SK-N-SH (cell line): ENCODE measurements around the gene SPRR3. TPM values are rescaled to one million over a fixed set of nuclear protein-coding genes. Genes with fewer than 3 reads are reported as not detected.

Experiments used
- CTCF ChIA-PET: fragments of 300-600, 350-600 bp; formaldehyde crosslinking; extraction: SDS; loops from one replicate; lab custom pipeline; 2021; lab: Yijun Ruan, JAX
- POLR2A ChIA-PET: fragments of 350-600 bp; sonication (Branson Sonifier 250); formaldehyde crosslinking; extraction: SDS; loops from one replicate; lab custom pipeline; 2020; ENCODE audit warnings: antibody characterized with exemption, inconsistent platforms; lab: Yijun Ruan, JAX
- DNase-seq: peaks from one replicate; pipeline ENCODE4 v3.0.0; 2012
- H2AFZ ChIP-seq: fragments of 200-600 bp; sonication (generic); 2 replicates; pipeline ENCODE4 v1.8.1; 2016; ENCODE audit warnings: antibody characterized with exemption, mild to moderate bottlenecking, low read depth
- H3F3A ChIP-seq: fragments of 200-600 bp; sonication (generic); replicated peaks from 2 replicates; pipeline ENCODE3; 2016; ENCODE audit warnings: antibody characterized with exemption, mild to moderate bottlenecking; ENCODE audit not compliant: insufficient read depth
- H3K27ac ChIP-seq, 2 experiments: fragments of 200-500 bp in 1 of 2; fragments of 200-600 bp in 1 of 2; sonication (Bioruptor generic) in 1 of 2; sonication (generic), shearing (Covaris generic) in 1 of 2; 2 replicates each; pipeline versions ENCODE4 v1.5.1 to v1.6.1; 2014 to 2016; ENCODE audit warnings: low read depth in 2 of 2, inconsistent platforms in 1 of 2, low read length in 1 of 2, mild to moderate bottlenecking in 1 of 2, mixed read lengths in 1 of 2
- H3K27me3 ChIP-seq: fragments of 200-600 bp; sonication (generic), shearing (Covaris generic); 2 replicates; pipeline ENCODE4 v1.6.1; 2016; ENCODE audit warnings: mixed run types; ENCODE audit not compliant: insufficient read depth
- H3K36me3 ChIP-seq, 2 experiments: fragments of 200-500 bp in 1 of 2; fragments of 200-600 bp in 1 of 2; sonication (Bioruptor generic) in 1 of 2; sonication (generic) in 1 of 2; replicated peaks in 1 of 2; 2 replicates each; pipeline versions ENCODE3 to v1.5.1; 2014 to 2016; ENCODE audit warnings: low read length in 1 of 2, mild to moderate bottlenecking in 1 of 2; ENCODE audit not compliant: insufficient read depth in 2 of 2, control insufficient read depth in 1 of 2
- H3K4me1 ChIP-seq, 2 experiments: fragments of 200-500 bp in 1 of 2; fragments of 200-600 bp in 1 of 2; sonication (Bioruptor generic) in 1 of 2; sonication (generic), shearing (Covaris generic) in 1 of 2; 2 replicates each; pipeline versions ENCODE4 v1.5.1 to v1.6.1; 2014 to 2016; ENCODE audit warnings: low read depth in 1 of 2, low read length in 1 of 2, mixed run types in 1 of 2; ENCODE audit not compliant: insufficient read depth in 2 of 2, control insufficient read depth in 1 of 2
- H3K4me2 ChIP-seq: fragments of 200-600 bp; sonication (generic), shearing (Covaris generic); 2 replicates; pipeline ENCODE4 v1.6.1; 2017; ENCODE audit warnings: mixed run types
- H3K4me3 ChIP-seq, 2 experiments: fragments of 200-500 bp in 1 of 2; fragments of 200-600 bp in 1 of 2; sonication (Bioruptor generic) in 1 of 2; sonication (generic), shearing (Covaris generic) in 1 of 2; 2 replicates each; pipeline versions ENCODE4 v1.5.1 to v1.8.1; 2014 to 2016; ENCODE audit warnings: low read depth in 2 of 2, inconsistent platforms in 1 of 2, low read length in 1 of 2, mild to moderate bottlenecking in 1 of 2, mixed read lengths in 1 of 2, moderate library complexity in 1 of 2
- H3K79me2 ChIP-seq: fragments of 200-600 bp; sonication (generic); 2 replicates; pipeline ENCODE4 v1.8.1; 2017; ENCODE audit warnings: mild to moderate bottlenecking; ENCODE audit not compliant: insufficient read depth
- H3K9ac ChIP-seq: fragments of 200-600 bp; sonication (generic); 2 replicates; pipeline ENCODE4 v1.6.1; 2017; ENCODE audit warnings: mixed run types
- H3K9me2 ChIP-seq: fragments of 200-600 bp; sonication (generic); 2 replicates; pipeline ENCODE4 v1.6.1; 2017; ENCODE audit warnings: mixed run types
- H3K9me3 ChIP-seq: fragments of 200-600 bp; sonication (generic); 2 replicates; pipeline ENCODE4 v1.6.1; 2017; ENCODE audit warnings: mixed run types, mild to moderate bottlenecking, moderate library complexity
- H4K20me1 ChIP-seq: fragments of 200-600 bp; sonication (generic); 2 replicates; pipeline ENCODE4 v1.6.1; 2017; ENCODE audit warnings: mild to moderate bottlenecking, mixed run types; ENCODE audit not compliant: insufficient read depth
- CTCF ChIP-seq: fragments of 200-600 bp; sonication (generic); IDR thresholded peaks from 2 replicates; pipeline ENCODE4 v1.6.1; 2017; ENCODE audit warnings: antibody characterized with exemption, mild to moderate bottlenecking, moderate library complexity
- ELF1 ChIP-seq: IDR thresholded peaks from 2 replicates; pipeline ENCODE4 v1.4.0; 2012
- EZH2phosphoT487 ChIP-seq: fragments of 200-600 bp; sonication (generic); IDR thresholded peaks from 2 replicates; pipeline ENCODE4 v1.6.1; 2017; ENCODE audit warnings: low read depth, mixed run types, mild to moderate bottlenecking, antibody characterized with exemption, moderate library complexity, borderline replicate concordance
- FOSL2 ChIP-seq: IDR thresholded peaks from 2 replicates; pipeline ENCODE4 v1.4.0; 2012; ENCODE audit warnings: low read depth, mild to moderate bottlenecking, moderate library complexity, borderline replicate concordance
- FOXJ3 ChIP-seq: sonication (generic); formaldehyde crosslinking; IDR thresholded peaks from 2 replicates; pipeline ENCODE4 v1.5.1; 2020; ENCODE audit warnings: mild to moderate bottlenecking, missing genetic modification reagents
- FOXM1 ChIP-seq: IDR thresholded peaks from 2 replicates; pipeline ENCODE4 v1.4.0; 2012; ENCODE audit warnings: low read depth, mild to moderate bottlenecking
- GABPA ChIP-seq: IDR thresholded peaks from 2 replicates; pipeline ENCODE4 v1.4.0; 2012; ENCODE audit warnings: low read depth, mild to moderate bottlenecking
- GATA2 ChIP-seq: sonication (generic); formaldehyde crosslinking; IDR thresholded peaks from 2 replicates; pipeline ENCODE4 v1.5.0; 2020; ENCODE audit warnings: mild to moderate bottlenecking, missing genetic modification reagents
- IRF3 ChIP-seq: fragments of 150-350 bp; IDR thresholded peaks from 2 replicates; pipeline ENCODE4 v1.6.1; 2016; ENCODE audit warnings: mild to moderate bottlenecking, low read depth, low read length
- MXI1 ChIP-seq: IDR thresholded peaks from 2 replicates; pipeline ENCODE4 v1.6.1; 2012; ENCODE audit warnings: mild to moderate bottlenecking, low read depth, low read length, improper control_type of control experiment
- NFIC ChIP-seq: IDR thresholded peaks from 2 replicates; pipeline ENCODE4 v1.4.0; 2012; ENCODE audit warnings: borderline replicate concordance
- POLR2AphosphoS5 ChIP-seq: IDR thresholded peaks from 2 replicates; pipeline ENCODE4 v1.6.1; 2012; ENCODE audit warnings: low read depth, low read length
- RCOR1 ChIP-seq: fragments of 150-350 bp; IDR thresholded peaks from 2 replicates; pipeline ENCODE4 v1.6.1; 2017; ENCODE audit warnings: antibody characterized with exemption, low read length
- REST ChIP-seq: IDR thresholded peaks from 2 replicates; pipeline ENCODE4 v1.6.1; 2012; ENCODE audit warnings: mild to moderate bottlenecking, low read depth, low read length, moderate library complexity
- RXRA ChIP-seq: IDR thresholded peaks from 2 replicates; pipeline ENCODE4 v1.4.0; 2012; ENCODE audit warnings: low read depth, mild to moderate bottlenecking, borderline replicate concordance
- SIN3A ChIP-seq: IDR thresholded peaks from 2 replicates; pipeline ENCODE4 v1.6.1; 2012; ENCODE audit warnings: low read depth, mild to moderate bottlenecking, low read length, moderate library complexity, borderline replicate concordance
- SMC3 ChIP-seq: IDR thresholded peaks from 2 replicates; pipeline ENCODE4 v1.6.1; 2012; ENCODE audit warnings: low read depth, low read length, improper control_type of control experiment
- TCF12 ChIP-seq: IDR thresholded peaks from 2 replicates; pipeline ENCODE4 v1.4.0; 2012
- TEAD4 ChIP-seq: IDR thresholded peaks from 2 replicates; pipeline ENCODE4 v1.4.0; 2012; ENCODE audit warnings: mild to moderate bottlenecking, borderline replicate concordance; ENCODE audit not compliant: insufficient read depth
- WGBS: methylation state at CpG from one replicate; pipeline ENCODE4 v1.1.6; 2017; ENCODE audit warnings: low lambda C conversion rate; 5-methylcytosine and 5-hydroxymethylcytosine counted together
- polyA plus RNA-seq, 3 experiments: library from polyadenylated mRNA; depleted of rRNA; stranded (reverse); fragments of >200 nt; gene quantifications; 2 replicates each; pipeline ENCODE4 v1.2.3, GENCODE V29; 2012

The SPRR3 gene
- polyA plus RNA-seq, 1 of the 3 experiments (the other 2 are of a cell fraction), result not detected

GRCh38 chr1:153024413-153024812 is 22.9 kb downstream of the SPRR3 start:
- H3K9me2 ChIP-seq, result no peaks in the 10 kb centered on the region
- H3K4me2 ChIP-seq, result no peak overlapping the region
- no peaks in the 10 kb centered on the region for H3K36me3 ChIP-seq
- no peaks in the 10 kb centered on the region for H4K20me1 ChIP-seq
- no peak for TF ChIP-seq POLR2AphosphoS5
- TF ChIP-seq IRF3, result no peak
- no peak for TF ChIP-seq CTCF
- TF ChIP-seq NFIC, result no peak
- no peak for TF ChIP-seq FOXM1
- TF ChIP-seq RCOR1, result no peak
- TF ChIP-seq REST, result no peak
- no peak for TF ChIP-seq FOXJ3 (CRISPR knock-in tag)
- no peak for TF ChIP-seq ELF1
- TF ChIP-seq TCF12, result no peak
- no peak for TF ChIP-seq GATA2
- no peak for TF ChIP-seq MXI1
- H3K27me3 ChIP-seq, result no peaks in the 10 kb centered on the region; the same call in 1 of the 2 replicates
- H3K27ac ChIP-seq, result no peak overlapping the region
- H3K9ac ChIP-seq, result no peak overlapping the region
- POLR2A ChIA-PET, result no interaction called here
- H3K4me1 ChIP-seq, result no peaks in the 10 kb centered on the region
- no peak overlapping the region for H2AFZ ChIP-seq
- DNase-seq, result no peak
- H3K4me3 ChIP-seq, result no peak overlapping the region
- no peaks in the 10 kb centered on the region for H3K79me2 ChIP-seq
- 0% methylated on average over 1 of the region's 1 CpG for WGBS
- no peaks in the 10 kb centered on the region for H3F3A ChIP-seq
- H3K9me3 ChIP-seq, result no peaks in the 10 kb centered on the region
- CTCF ChIA-PET, result no interaction called here

- H3K9me2 ChIP-seq, result no peaks in the 10 kb centered on the region
- ChIA-PET POLR2A (no interaction called here), CTCF (no interaction called here)
- no peaks in the 10 kb centered on the region; the same call in 1 of the 2 replicates for H3K27me3 ChIP-seq
- H3K4me2 ChIP-seq, result no peak overlapping the region
- H3K4me3 ChIP-seq, result no peak overlapping the region
- no peaks in the 10 kb centered on the region for H3K9me3 ChIP-seq
- H2AFZ ChIP-seq, result no peak overlapping the region
- H3K9ac ChIP-seq, result no peak overlapping the region
- no peaks in the 10 kb centered on the region for H3K4me1 ChIP-seq
- no peaks in the 10 kb centered on the region for H3K36me3 ChIP-seq
- no peak for DNase-seq
- H3F3A ChIP-seq, result no peaks in the 10 kb centered on the region
- 0% methylated on average over 1 of the region's 1 CpG for WGBS
- no peaks in the 10 kb centered on the region for H3K79me2 ChIP-seq
- H3K27ac ChIP-seq, result no peak overlapping the region
- no peaks in the 10 kb centered on the region for H4K20me1 ChIP-seq
- TF ChIP-seq SMC3 (no peak), EZH2phosphoT487 (no peak), FOSL2 (no peak), MXI1 (no peak), SIN3A (no peak), GABPA (no peak), REST (no peak), RXRA (no peak), TEAD4 (no peak)
Measured at GRCh38 chr1:153025797-153026196, 24.2 kb downstream of the SPRR3 start.
